NCI-H345 treated with DMSO at 0.1 percent for 48 hours (cell line): ENCODE results near the gene SH3BP5.

ENCODE experiments used
- DNase-seq: peaks from one replicate; lab custom pipeline; 2025; ENCODE audit not compliant: unreplicated experiment; lab: John Stamatoyannopoulos, UW

SH3BP5 gene

DNA sequence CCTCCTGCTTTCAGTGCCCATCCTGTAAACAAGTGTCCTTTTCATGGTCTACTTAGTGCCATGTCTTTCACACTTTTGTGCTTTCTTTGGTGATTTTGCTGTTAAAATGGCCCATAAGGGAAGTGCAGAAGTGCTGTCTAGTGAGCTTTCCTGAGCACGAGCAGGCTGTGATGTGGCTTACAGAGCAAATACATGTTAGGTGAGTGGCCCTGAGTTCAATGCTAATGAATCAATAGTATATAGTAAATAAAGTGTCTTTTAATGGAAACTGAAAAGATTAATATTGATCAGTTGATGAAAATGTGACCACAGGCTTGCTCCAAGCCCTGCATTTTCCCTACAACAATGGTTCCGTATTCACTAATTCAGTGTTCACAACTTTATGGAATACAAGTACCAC, 5.7 kb downstream of the SH3BP5 start:
- no peak for DNase-seq

DNA sequence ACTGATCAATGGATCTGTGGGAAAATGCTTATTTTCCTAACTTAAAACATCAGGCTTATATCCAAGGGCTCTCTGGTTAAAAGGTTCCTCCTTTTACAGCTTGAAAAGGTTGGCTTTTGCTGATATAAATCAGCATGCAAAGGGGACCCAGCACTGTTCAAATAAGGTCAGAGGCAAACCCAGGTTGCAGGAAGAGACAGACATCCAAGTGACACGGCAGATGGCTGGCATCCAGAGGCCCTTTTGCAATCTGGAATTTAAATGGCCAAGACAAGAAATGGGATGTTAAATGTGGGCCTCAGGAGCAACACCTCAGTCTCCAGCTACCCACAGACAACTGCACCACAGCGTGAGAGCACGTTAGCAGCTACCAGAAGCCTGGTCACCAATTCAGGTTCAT, 6.3 kb downstream of the SH3BP5 start:
- DNase-seq: no peak

DNA sequence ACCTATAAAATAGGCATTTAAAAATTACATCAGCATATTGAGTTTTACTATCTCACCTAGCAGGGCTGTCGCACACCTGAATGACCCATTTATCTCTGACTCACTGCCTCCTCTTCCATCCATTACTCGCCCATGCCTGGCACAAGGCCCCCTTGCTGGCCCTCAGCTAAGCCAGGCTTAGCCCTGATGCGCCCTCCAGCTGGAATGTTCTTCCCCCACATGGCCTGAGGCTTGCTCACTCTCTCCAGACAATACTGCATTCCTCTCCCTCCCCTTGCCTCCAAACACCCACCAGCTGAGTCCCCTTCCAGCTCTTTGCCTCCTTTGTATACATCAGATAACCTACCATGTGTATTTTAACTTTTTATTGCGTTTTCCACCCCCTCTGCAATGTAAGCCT, 7.2 kb downstream of the SH3BP5 start:
- no peak for DNase-seq

DNA sequence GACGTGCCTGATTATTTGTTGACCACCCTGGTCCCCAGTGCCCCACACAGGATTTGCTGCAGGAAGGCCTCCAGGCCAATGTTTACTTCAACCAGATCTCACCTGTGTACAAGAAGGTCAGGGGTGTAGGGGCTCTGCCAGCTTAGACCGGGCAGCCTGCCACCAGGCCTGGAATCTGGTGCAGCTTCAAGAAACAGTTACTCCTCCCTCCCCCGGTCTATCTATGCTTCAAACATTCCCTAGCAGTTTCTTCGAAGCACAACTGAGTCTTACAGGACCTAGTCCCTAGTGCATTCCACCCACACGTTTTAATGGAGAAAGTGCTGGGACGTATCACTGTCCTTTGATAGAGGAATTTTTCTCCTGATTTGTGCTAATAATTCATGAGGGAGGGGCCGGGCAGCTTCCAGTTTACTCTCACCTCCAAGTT, 8.0 kb downstream of the SH3BP5 start:
- DNase-seq: no peak

DNA sequence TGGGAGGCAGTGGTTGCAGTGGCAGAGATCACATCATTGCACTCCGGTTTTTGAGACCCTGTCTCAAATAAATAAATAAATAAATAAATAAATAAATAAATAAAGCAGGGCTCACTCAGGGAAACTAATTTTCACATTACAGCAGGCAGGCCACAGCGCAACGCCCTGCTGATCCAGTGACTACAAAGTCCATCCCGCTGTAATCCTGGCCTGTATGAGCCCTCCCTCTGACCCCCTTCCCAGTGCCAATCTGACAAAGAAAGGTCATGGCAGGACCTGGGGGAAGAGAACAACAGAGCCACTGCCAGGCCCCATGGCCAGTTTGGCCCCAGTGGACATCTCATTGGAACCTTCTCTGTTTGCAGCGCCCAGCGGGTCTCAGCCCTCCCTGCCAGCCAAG, 9.3 kb downstream of the SH3BP5 start:
- no peak for DNase-seq

DNA sequence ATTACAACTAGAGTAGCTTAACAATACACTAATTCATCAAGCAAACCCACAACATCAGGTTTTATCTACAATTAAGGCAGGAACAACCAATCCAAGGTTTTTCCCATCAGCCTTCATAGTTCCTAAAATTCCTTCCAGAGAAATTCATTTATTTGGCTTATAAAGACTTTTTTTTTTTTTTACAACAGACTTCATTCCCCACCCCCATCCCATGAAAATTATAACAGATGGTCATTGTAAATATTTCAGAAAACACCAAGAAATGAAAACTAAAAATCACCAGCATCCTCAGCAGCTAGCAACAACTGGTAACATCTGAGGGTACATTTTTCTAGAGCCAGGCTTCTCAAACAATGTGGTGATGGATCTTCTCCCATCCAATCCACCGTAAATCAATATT, 11.0 kb downstream of the SH3BP5 start:
- no peak for DNase-seq

DNA sequence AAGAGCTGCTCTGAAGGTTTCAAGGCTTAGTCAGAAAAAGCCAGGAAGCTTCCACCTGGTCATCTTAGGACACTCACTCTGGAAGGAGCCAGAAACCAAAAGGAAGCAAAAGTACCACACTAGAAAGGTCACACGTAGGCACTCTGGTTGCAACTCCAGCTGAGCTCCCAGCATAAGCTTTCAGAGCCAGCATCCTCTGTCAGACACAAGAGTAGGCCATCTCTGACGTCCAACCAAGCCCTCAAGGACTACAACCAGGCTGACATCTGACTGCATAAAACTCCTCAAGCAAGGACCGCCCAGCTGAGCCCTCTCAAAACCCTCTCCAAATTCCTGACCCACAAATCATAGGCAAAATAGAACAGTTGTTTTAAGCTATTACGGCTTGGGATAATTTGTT, 12.8 kb downstream of the SH3BP5 start:
- DNase-seq: no peak

DNA sequence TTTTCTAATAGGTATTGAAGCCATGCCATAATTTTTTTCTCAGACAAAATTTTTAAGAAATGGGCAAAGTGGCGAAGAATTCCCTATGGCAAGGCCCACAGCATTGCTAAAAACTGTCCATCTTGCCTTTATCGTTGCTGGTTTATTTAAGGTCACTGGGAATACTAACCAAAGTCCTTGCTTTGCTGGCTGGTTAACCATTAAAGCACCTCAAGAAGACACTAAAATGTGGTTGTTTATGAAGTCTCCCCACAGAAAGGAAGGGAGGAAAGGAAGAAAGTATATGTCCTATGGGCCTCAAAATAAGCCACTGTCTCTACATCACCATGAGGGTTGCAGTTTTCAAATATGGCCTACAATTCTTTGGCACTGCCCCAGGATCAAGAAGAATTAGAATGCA, 13.2 kb downstream of the SH3BP5 start:
- no peak for DNase-seq

DNA sequence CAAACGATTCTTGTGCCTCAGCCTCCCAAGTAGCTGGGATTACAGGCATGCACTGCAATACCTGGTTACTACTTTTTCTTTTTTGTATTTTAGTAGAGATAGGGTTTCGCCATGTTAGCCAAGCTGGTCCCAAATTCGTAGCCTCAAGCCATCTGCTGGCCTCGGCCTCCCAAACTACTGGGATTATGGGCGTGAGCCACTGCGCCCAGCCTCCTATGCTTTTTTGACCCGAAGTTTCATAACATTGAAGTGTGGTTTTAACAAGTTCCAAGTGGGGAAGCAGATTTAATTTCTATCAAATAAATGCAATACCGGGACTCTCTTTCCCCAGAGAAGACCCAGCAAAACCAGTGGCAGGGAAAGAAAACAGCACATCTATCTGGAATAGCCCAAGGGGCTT, 13.7 kb downstream of the SH3BP5 start:
- DNase-seq: no peak

DNA sequence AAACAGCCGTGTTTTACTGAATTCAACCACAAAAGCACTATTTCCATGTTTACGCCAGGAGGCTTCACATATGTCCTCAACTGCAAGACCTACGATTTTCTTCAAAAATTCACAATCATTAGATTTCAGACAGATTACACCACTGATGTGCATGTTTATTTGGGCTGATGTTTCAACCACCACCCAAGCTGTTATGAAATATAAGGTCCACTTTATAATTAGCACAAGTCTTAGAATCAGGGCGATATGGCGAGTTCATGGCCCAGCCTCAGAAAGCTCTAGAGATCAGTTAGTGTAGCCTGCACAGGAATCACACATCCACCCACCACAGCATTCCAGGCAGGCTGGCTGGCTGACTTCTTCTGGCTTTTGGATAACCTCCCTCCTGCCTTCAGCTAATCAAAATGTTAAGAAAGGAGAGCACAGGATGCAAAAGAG, 15.4 kb downstream of the SH3BP5 start:
- DNase-seq: no peak

DNA sequence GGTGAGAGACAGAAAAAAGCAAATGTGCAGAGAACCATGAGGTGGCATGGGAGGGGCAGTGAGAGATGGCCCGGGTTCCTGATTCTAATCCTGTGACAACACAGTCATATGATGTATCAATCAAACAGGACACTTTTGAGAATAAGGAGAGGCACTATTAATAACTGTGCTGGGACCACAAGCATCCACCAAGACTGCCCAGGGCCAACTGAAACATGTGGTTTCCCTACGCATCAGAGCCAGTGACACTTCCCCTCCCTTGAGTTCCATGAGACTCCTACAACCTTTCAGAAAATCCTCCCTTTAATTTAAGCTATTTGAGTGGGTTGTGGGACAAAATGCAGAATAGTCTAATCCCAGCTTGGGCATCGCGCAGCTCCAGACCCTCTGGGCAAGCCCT, 17.4 kb downstream of the SH3BP5 start:
- DNase-seq: no peak

DNA sequence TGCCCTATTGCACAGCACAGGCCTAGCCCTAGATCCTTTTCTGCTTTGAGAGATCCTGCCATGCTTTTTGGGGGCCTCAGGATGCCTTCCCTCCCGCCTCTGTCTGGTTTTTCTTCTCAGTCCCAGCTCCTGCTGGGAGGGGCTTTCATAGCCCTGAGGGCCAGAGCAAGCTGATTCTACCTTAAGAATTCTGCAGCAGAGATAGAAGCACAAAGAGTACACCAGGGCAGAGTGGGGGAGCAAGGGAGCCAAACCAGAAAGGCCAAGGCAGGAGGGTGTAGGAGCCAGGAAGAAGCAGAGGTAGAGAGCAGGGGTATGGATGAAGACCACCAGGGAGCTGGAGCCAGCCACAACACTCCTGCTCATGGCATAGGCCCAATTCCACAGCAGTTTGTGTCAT, 18.1 kb downstream of the SH3BP5 start:
- no peak for DNase-seq

DNA sequence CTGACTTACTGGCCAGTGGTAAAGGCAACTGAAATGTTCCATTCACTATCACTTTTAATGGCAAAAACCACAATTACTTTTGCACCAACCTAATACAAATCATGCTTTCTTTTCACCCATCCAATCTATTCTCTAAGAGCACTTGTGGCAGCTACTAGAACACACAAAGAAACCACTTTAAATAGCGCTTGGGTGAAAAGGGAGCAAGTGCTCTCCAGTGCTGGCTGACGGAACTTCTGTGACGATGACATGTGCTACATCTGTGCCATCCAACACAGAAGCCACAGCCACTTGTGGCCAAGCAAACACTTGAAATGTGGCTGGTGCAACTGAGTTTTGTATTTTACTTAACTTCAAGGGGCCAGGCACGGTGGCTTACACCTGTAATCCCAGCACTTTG, 18.9 kb downstream of the SH3BP5 start:
- peak; percentile 54 for DNase-seq

DNA sequence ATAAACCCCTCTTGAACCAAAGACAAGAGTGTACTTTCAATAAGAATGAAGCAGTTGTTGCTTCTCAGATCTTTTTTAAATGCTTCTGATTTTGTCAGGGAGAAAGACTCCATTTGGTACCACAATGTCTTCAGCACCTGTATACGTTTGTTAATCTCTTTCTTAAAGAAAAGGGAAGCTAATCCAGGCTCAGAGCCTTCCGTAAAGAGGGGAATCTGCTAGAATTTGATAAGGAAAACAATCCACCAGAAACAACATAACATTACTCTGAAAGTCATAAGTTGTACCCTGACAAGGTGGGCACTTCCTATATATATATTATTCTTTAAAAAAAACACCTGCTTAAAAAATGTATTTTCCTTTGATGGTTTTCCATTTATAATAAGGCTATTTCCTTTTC, 19.8 kb downstream of the SH3BP5 start:
- DNase-seq: no peak

DNA sequence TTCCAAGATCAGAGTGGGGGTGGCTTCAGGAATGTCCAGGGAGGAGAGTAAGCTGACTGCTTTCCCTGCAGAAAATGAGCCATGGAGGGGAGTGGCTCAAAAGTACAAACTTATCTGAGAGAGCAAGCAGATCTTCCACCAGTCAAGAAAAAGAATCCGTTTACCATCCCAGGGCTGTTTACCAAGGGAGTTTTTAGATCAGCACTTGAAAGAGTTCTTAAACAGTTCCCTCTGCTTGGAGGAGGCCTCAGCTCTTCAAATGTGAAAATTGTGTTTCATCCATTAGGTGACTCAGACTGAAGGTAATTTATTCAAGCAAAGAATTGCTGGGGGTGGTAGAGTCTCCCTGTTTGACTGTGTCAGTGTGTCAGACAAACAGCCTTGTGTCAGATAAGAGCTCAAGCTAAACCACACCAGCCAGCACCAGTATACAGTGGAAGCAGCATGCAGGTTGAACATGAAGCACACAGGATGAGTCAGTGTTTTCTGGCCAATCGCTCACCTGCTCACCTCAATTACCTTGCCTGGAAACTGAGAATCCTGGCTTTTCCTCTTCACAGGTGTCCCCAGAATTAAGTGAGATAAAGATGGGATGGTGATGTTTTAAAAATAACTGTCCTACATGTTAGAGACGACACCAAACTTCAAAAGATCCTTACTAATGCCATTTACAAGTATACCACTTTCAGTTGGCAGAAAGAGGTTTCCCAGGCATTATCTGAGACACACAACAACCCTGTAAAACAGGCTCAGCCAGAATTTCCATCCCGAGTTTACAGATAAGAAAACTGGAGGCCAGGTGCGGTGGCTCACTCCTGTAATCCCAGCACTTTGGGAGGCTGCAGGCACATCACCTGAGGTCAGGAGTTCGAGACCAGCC, 21.7 kb downstream of the SH3BP5 start:
- DNase-seq: no peak

DNA sequence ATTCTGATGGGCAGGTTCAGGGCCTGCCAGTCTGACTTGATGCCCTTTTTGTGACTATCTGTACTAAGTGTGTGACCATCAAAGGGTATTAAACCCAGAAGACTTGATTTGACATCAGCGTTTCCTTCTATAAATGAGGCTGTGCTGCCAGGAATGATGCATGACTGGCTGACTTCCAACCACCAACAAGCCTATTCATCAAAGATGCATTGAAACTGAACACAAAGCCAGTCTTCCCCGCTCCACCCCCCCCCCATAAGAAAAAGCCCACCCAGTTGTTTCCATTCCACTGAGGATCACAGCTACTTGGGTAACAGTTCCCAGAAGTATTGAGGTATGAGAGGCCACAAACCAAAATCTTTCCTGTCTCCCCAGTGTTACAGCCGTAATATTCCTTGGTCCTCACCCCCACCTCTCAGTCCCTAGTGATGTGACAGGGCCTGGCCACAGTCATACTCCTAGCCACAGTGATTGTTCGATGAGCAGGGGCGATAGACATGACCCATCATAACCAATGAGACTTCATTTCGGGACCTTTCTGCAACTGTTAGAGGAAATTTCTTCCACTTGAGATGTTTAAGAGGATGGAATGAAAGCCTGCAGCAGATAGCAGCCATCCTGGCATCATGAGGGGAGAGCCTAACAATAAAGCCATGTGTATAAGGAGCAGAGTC, 22.6 kb downstream of the SH3BP5 start:
- DNase-seq: no peak

DNA sequence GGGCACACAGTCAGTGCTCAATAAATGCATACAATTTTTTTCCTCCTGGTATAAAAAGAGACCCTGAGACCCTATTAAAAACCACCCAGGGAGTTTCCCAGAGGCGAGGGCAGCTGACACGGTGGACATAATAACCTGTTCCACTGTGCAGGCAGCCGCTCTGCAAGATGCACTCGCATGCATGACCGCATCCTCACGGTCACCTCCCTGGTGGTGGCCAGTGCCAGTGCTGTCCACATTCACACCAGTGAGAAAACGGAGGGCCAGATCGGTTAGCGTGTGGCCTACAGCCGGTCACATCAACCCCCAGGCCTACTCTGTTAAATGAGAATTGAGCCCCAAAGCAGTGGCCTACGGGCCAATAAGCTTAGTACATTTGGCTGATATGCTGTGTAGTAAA, 24.8 kb downstream of the SH3BP5 start:
- DNase-seq: no peak

DNA sequence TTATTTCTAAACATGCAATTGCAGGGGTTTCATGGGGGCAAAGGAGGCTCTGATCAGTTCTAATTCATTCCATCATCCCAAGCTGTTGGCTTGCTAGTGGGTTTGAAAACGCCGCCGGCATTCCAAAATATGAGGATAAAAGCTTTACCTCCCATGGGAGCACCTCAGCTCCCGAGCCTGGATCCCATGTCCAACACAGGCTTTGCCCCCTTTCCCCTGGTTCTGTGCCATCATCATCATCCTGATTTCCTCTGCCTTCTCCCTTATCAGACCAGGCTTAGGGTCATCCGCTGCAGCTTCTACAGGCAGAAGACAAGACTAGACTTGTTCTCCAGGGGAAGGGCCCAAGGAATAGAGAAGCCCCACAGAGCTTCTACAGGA, 25.4 kb downstream of the SH3BP5 start:
- no peak for DNase-seq

DNA sequence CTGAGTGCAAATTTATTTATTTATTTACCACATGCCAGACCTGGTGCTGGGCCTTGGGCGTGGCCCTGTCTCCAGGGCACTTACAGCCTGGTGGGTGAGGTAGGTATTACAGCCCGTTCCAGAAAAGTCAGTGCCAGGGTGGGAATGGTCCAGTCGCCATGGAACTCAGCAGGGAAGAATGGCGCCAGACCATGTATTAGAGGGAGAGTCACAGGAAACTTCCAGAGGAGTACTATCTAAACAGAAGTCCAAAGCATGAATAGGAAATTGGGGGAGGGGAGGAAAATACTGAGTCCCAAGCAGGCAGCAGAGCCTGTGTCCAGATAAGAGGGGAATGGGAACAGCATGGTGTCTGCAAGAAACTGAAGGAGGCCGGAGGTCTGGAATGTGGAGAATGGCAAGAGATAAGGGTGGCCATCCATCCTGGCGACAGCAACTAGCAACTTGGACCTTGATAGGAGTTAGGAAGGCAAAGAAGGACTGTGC, 27.0 kb downstream of the SH3BP5 start:
- DNase-seq: no peak

DNA sequence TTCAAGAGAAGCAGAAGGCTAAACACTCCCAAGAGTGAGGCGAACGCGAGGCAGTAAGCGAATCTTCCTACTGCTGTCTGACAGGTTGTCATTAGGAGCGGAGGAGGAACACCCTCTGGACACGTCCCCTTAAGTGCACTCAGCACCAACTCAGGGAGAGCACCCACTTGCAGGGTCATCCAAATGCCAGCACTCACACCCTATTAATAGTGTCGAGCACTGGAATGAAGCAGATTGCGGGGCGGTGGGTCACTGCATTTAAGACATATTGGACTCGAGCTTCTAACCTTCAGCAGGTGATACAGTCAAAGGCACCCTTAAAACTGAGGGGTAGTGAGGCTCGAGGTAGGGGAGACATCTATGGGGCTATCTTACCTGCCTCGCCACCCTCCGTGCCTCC, 28.7 kb downstream of the SH3BP5 start:
- DNase-seq: no peak

DNA sequence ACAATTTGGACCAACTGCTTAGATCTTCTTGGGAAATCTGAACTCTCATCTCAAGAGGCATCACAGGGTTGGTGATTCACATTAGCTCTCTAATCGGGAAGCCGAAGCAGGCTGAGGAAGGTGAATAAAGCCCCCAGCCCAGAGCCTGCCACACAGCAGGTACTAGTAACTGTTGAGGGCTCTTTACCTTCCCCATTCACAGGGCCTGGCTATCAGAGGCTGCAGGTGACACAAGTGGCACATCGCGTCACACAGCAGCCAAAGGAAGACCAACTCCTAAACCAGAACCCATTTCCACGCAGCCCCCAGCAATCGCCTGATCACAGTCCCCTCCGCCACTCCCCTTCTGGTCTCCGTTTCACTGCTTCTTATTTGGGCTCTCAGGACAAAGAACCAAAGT, 29.2 kb downstream of the SH3BP5 start:
- DNase-seq: no peak

DNA sequence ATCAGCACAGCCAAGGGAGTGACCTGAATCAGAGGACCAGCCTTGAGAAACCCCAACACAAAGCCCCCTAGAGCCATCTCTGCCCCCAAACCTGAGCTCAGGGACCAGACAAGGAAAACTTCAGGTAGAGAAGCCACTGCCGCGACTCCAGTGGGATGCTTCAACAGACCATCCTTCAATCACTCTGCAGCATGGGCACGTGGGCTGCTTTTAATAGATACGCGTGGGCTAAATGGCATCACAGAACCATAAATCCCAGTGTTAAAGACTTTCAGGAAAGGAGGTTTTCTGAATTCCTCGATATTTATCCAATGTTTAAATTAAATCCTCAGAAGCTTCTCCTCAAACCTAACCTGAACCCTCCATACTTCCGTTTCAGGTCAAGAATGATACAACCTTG, 30.6 kb downstream of the SH3BP5 start:
- DNase-seq: no peak
